Keratinocyte (primary cell): ENCODE results near the gene HEPN1. TPM values are rescaled to one million over a fixed set of nuclear protein-coding genes. Genes with fewer than 3 reads are reported as not detected.

Experiments used
- DNase-seq: peaks from one replicate; pipeline ENCODE4 v3.0.0-alpha.2; 2011; ENCODE audit warnings: low read depth, missing footprints, low spot score
- FAIRE-seq: peaks from 2 replicates; lab custom pipeline; 2011; peaks lifted over from hg19 to GRCh38; lab: Jason Lieb, UNC
- H2AFZ ChIP-seq: 2 replicates; pipeline ENCODE4 v1.6.0; 2012; ENCODE audit warnings: low read length, control low read depth, inconsistent platforms; ENCODE audit not compliant: control insufficient read depth
- H3K27ac ChIP-seq: 2 replicates; pipeline ENCODE4 v1.5.1; 2011; ENCODE audit warnings: low read length; ENCODE audit not compliant: control insufficient read depth, insufficient read depth
- H3K27me3 ChIP-seq: 3 replicates; pipeline ENCODE4 v1.6.0; 2011; ENCODE audit warnings: low read length; ENCODE audit not compliant: control insufficient read depth, insufficient read depth; ENCODE audit errors: extremely low read depth
- H3K36me3 ChIP-seq, 2 experiments: 2 replicates in 1 of 2; 3 replicates in 1 of 2; pipeline ENCODE4 v1.5.1; 2011; ENCODE audit warnings: low read length in 2 of 2, mild to moderate bottlenecking in 1 of 2; ENCODE audit not compliant: control insufficient read depth in 2 of 2, insufficient read depth in 2 of 2; ENCODE audit errors: extremely low read depth in 1 of 2
- H3K4me1 ChIP-seq: 3 replicates; pipeline ENCODE4 v1.5.1; 2011; ENCODE audit warnings: low read length; ENCODE audit not compliant: control insufficient read depth, insufficient read depth; ENCODE audit errors: extremely low read depth
- H3K4me2 ChIP-seq: 3 replicates; pipeline ENCODE4 v1.6.0; 2011; ENCODE audit warnings: low read depth, low read length; ENCODE audit not compliant: control insufficient read depth, insufficient read depth; ENCODE audit errors: extremely low read depth
- H3K4me3 ChIP-seq, 3 experiments: fragments of 200-600 bp in 1 of 3; sonication (generic) in 1 of 3; 2 replicates in 2 of 3; 3 replicates in 1 of 3; pipeline ENCODE4 v1.5.1; 2011 to 2016; ENCODE audit warnings: low read length in 3 of 3, mild to moderate bottlenecking in 3 of 3, control low read depth in 2 of 3, inconsistent platforms in 1 of 3, low read depth in 1 of 3, mixed read lengths in 1 of 3, mixed run types in 1 of 3, moderate library complexity in 1 of 3; ENCODE audit not compliant: control insufficient read depth in 2 of 3, insufficient read depth in 2 of 3; ENCODE audit errors: extremely low read depth in 1 of 3
- H3K79me2 ChIP-seq: 2 replicates; pipeline ENCODE4 v1.6.0; 2012; ENCODE audit warnings: low read length; ENCODE audit not compliant: control insufficient read depth, insufficient read depth
- H3K9ac ChIP-seq: 3 replicates; pipeline ENCODE4 v1.6.0; 2011; ENCODE audit warnings: low read length; ENCODE audit not compliant: control insufficient read depth, insufficient read depth; ENCODE audit errors: extremely low read depth
- H3K9me1 ChIP-seq: 3 replicates; pipeline ENCODE4 v1.6.0; 2011; ENCODE audit warnings: low read length; ENCODE audit not compliant: control insufficient read depth, insufficient read depth; ENCODE audit errors: extremely low read depth
- H3K9me3 ChIP-seq: 2 replicates; pipeline ENCODE4 v1.5.1; 2012; ENCODE audit warnings: low read depth, low read length; ENCODE audit not compliant: control insufficient read depth
- H4K20me1 ChIP-seq: 3 replicates; pipeline ENCODE4 v1.6.0; 2011; ENCODE audit warnings: low read length; ENCODE audit not compliant: control insufficient read depth, insufficient read depth; ENCODE audit errors: extremely low read depth
- EZH2 ChIP-seq: IDR thresholded peaks from one replicate; pipeline ENCODE4 v1.6.1; 2012; ENCODE audit warnings: inconsistent platforms, mild to moderate bottlenecking, low read length, moderate library complexity
- dilution Hi-C: fragments of 300-500 bp; cut with MboI; formaldehyde crosslinking; loops from one replicate; pipeline ENCODE4 v1.7.0; 2020; ENCODE audit warnings: low sequenced_read_pairs; ENCODE audit not compliant: extremely low pct_ligation_motif_present
- polyA plus RNA-seq, 5 experiments: library from polyadenylated mRNA; depleted of rRNA in 3 of 5; stranded (reverse) in 3 of 5; stranded (forward) in 1 of 5; unstranded in 1 of 5; fragments of >200 nt; gene quantifications; 1 replicate in 1 of 5; 2 replicates in 3 of 5; 3 replicates in 1 of 5; pipeline versions ENCODE4 v1.2.1 to v1.2.3, GENCODE V29; 2011 to 2012; ENCODE audit warnings: missing spikeins in 2 of 5, low read depth in 1 of 5, low replicate concordance in 1 of 5
- TF ChIP-seq, protein P1 (sequence below), 3 experiments: IDR thresholded peaks in 1 of 3; conservative IDR thresholded peaks in 1 of 3; optimal IDR thresholded peaks in 1 of 3; 2 replicates in 2 of 3; 3 replicates in 1 of 3; pipeline versions ENCODE3 to v1.5.1; 2011; ENCODE audit warnings: low read length in 3 of 3, mild to moderate bottlenecking in 3 of 3, moderate library complexity in 2 of 3, control low read depth in 1 of 3, inconsistent platforms in 1 of 3; ENCODE audit not compliant: insufficient read depth in 2 of 3; ENCODE audit errors: extremely low read depth in 1 of 3

HEPN1 gene
- polyA plus RNA-seq, 1 donor (not counting 4 experiments of a cell fraction or from before 2014, with no cell fraction given) = not detected

GRCh38 chr11:124950601-124951330, 31.7 kb downstream of the HEPN1 start:
- H3K4me2 ChIP-seq = no peak overlapping the region
- no peaks in the 10 kb centered on the region for H3K36me3 ChIP-seq
- no peak overlapping the region for H3K27ac ChIP-seq
- peaks cover 19% of the 10 kb centered on the region for H3K4me1 ChIP-seq
- FAIRE-seq (no peak), DNase-seq (no peak)
- H3K79me2 ChIP-seq = no peaks in the 10 kb centered on the region
- no peak overlapping the region for H2AFZ ChIP-seq
- H3K9ac ChIP-seq = no peak overlapping the region
- no peaks in the 10 kb centered on the region for H3K9me1 ChIP-seq
- no peak overlapping the region for H3K4me3 ChIP-seq
- dilution Hi-C loops = no loop called here
- H3K9me3 ChIP-seq = no peaks in the 10 kb centered on the region
- no peaks in the 10 kb centered on the region for H4K20me1 ChIP-seq
- no peaks in the 10 kb centered on the region for H3K27me3 ChIP-seq
- TF ChIP-seq, protein P1, sequence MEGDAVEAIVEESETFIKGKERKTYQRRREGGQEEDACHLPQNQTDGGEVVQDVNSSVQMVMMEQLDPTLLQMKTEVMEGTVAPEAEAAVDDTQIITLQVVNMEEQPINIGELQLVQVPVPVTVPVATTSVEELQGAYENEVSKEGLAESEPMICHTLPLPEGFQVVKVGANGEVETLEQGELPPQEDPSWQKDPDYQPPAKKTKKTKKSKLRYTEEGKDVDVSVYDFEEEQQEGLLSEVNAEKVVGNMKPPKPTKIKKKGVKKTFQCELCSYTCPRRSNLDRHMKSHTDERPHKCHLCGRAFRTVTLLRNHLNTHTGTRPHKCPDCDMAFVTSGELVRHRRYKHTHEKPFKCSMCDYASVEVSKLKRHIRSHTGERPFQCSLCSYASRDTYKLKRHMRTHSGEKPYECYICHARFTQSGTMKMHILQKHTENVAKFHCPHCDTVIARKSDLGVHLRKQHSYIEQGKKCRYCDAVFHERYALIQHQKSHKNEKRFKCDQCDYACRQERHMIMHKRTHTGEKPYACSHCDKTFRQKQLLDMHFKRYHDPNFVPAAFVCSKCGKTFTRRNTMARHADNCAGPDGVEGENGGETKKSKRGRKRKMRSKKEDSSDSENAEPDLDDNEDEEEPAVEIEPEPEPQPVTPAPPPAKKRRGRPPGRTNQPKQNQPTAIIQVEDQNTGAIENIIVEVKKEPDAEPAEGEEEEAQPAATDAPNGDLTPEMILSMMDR (optimal IDR thresholded peaks at IDR 0.05 in 1 of 3, IDR thresholded peaks at IDR 0.05 in 1 of 3, conservative IDR thresholded peaks at IDR 0.05 in 1 of 3; ENCODE audit: extremely low read depth in 1 of 3, insufficient read depth in 2 of 3, low read length in 3 of 3) = no peak
- no peak for TF ChIP-seq EZH2

DNA sequence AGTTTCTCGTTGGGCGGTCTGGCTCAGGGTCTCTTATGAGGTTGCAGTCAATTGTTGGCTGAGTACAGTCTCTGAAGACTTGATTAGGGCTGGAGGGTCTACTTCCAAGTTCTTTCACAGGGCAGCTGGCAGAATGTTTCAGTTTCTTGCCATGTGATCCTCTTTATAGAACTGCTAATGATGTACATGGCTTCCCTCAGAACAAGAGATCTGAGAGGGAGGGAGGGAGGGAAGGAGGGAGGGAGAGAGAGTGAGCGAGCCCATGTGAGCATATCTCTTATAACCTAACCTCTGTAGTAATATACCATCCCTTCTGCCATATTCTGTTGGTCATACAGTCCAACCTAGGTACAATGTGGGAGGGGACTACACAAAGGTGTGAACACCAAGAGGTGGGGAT, 32.3 kb downstream of the HEPN1 start:
- H3K9me1 ChIP-seq = no peaks in the 10 kb centered on the region
- TF ChIP-seq, protein P1 (optimal IDR thresholded peaks at IDR 0.05 in 1 of 3, IDR thresholded peaks at IDR 0.05 in 1 of 3, conservative IDR thresholded peaks at IDR 0.05 in 1 of 3; ENCODE audit: extremely low read depth in 1 of 3, insufficient read depth in 2 of 3, low read length in 3 of 3) = no peak
- TF ChIP-seq EZH2 = no peak
- FAIRE-seq (no peak), DNase-seq (no peak)
- dilution Hi-C loops = no loop called here
- H3K4me1 ChIP-seq = peaks cover 18% of the 10 kb centered on the region
- H3K4me2 ChIP-seq = no peak overlapping the region
- no peak overlapping the region for H3K27ac ChIP-seq
- no peaks in the 10 kb centered on the region for H3K9me3 ChIP-seq
- no peak overlapping the region for H3K4me3 ChIP-seq
- no peaks in the 10 kb centered on the region for H4K20me1 ChIP-seq
- no peaks in the 10 kb centered on the region for H3K27me3 ChIP-seq
- H3K79me2 ChIP-seq = no peaks in the 10 kb centered on the region
- no peaks in the 10 kb centered on the region for H3K36me3 ChIP-seq
- H3K9ac ChIP-seq = no peak overlapping the region
- no peak overlapping the region for H2AFZ ChIP-seq
